NT2/D1 (cell line): ENCODE results near the gene SURF1.
"Not testable (repeated sequence)": the region's sequence is repeated elsewhere in the genome, so short reads cannot be mapped to it uniquely, and the experiment has no call there.

Source experiments
- DNase-seq: peaks from one replicate; pipeline ENCODE4 v3.0.0-alpha.2; 2011; ENCODE audit warnings: low read depth, low spot score
- H3K27me3 ChIP-seq: 2 replicates; pipeline ENCODE4 v1.6.0; 2011; ENCODE audit warnings: mild to moderate bottlenecking; ENCODE audit not compliant: insufficient read length, insufficient read depth
- H3K36me3 ChIP-seq: 2 replicates; pipeline ENCODE4 v1.6.1; 2011; ENCODE audit warnings: mild to moderate bottlenecking, low read length, mixed read lengths; ENCODE audit not compliant: insufficient read depth, insufficient read length
- H3K4me1 ChIP-seq: 2 replicates; pipeline ENCODE4 v1.5.1; 2011; ENCODE audit not compliant: insufficient read depth, insufficient read length
- H3K4me3 ChIP-seq: 2 replicates; pipeline ENCODE4 v1.5.1; 2011; ENCODE audit warnings: low read depth; ENCODE audit not compliant: insufficient read length
- H3K9ac ChIP-seq: 2 replicates; pipeline ENCODE4 v1.6.0; 2011; ENCODE audit warnings: low read depth; ENCODE audit not compliant: insufficient read length
- H3K9me3 ChIP-seq: 2 replicates; pipeline ENCODE4 v1.5.1; 2011; ENCODE audit warnings: mild to moderate bottlenecking, low read length; ENCODE audit not compliant: insufficient read depth
- SUZ12 ChIP-seq: IDR thresholded peaks from 2 replicates; pipeline ENCODE4 v1.6.1; 2011; ENCODE audit not compliant: insufficient read length, insufficient read depth; ENCODE audit errors: extremely low read depth
- YY1 ChIP-seq: IDR thresholded peaks from 2 replicates; pipeline ENCODE4 v1.6.1; 2011; ENCODE audit not compliant: insufficient read length, insufficient read depth
- ZNF274 ChIP-seq: IDR thresholded peaks from 2 replicates; pipeline ENCODE4 v1.6.1; 2011; ENCODE audit warnings: mild to moderate bottlenecking, low read depth, low read length

The SURF1 gene

DNA sequence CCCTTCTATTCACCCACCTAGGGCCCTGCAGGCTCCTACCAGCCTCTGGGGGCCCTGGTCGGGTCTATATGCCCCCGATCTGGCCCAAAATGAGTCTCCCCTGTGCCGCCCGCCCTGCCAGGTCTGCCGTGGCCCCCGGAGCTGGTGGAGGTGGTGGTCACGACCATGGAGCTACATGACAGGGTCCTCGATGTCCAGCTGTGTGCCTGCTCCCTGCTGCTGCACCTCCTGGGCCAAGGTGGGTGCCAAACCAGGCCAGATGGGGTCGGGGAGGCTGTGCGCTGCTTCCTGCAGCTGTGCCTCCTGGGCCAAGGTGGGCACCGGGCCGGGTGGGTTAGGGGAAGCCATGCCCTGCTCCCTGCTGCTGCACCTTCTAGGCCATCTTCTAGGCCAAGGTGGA, 44.0 kb upstream of the SURF1 start:
- no peaks in the 10 kb centered on the region for H3K27me3 ChIP-seq
- TF ChIP-seq SUZ12 (no peak), ZNF274 (no peak), YY1 (no peak)
- no peak for DNase-seq
- H3K4me3 ChIP-seq, result no peak overlapping the region
- no peaks in the 10 kb centered on the region for H3K9me3 ChIP-seq
- H3K4me1 ChIP-seq, result no peaks in the 10 kb centered on the region
- no peak overlapping the region for H3K9ac ChIP-seq
- H3K36me3 ChIP-seq, result peaks cover 49% of the 10 kb centered on the region

DNA sequence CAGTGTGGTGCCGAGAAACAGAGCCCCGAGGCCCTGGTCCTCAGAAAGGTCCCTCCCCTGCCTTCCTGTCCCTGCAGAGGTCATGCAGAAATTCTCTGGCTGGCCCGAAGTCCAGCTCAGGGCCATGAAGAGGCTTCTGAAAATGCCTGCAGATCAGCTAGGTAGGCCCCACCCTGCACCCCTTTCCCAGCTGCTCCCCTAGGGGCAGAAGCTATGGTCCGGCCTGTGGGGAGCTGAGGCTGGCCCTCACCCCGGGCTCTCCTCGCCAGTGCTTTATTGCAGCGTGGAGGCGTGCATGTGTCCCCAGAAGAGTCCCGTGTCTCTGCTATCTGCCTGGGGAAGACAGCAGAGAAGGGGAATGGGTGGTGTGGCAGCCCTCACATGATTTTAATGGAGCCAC, 41.6 kb upstream of the SURF1 start:
- TF ChIP-seq YY1 (no peak), ZNF274 (no peak), SUZ12 (no peak)
- Histone ChIP-seq H3K4me1 (peaks cover 4% of the 10 kb centered on the region), H3K9ac (no peak overlapping the region), H3K9me3 (no peaks in the 10 kb centered on the region), H3K36me3 (peaks cover 25% of the 10 kb centered on the region), H3K4me3 (no peak overlapping the region), H3K27me3 (no peaks in the 10 kb centered on the region)
- DNase-seq, result no peak

- no peak for DNase-seq
- Histone ChIP-seq H3K9ac (no peak overlapping the region), H3K9me3 (no peaks in the 10 kb centered on the region), H3K27me3 (no peaks in the 10 kb centered on the region), H3K4me1 (peaks cover 4% of the 10 kb centered on the region), H3K36me3 (peaks cover 20% of the 10 kb centered on the region), H3K4me3 (no peak overlapping the region)
- TF ChIP-seq SUZ12 (no peak), ZNF274 (no peak), YY1 (no peak)
Measured at GRCh38 chr9:133397370-133397769, 41.1 kb upstream of the SURF1 start.

DNA sequence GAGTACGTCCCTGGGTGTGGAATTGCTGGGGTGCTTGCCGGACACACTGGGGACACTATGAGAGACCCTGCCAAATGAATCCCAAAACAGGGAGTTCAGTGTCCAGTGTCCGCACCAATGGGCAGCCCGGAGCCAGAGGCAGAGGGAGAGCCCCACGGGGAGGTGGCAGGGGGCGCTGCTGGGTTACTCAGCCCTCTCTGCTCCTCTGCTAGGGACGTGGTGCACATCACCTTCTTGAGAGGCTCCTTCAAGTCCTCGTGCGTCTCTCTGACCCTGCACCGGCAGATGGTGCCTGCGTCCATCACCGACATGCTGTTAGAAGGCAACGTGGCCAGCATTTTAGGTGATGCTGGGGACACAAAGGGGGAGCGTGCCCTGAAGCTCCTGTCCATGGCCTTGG, 40.7 kb upstream of the SURF1 start:
- Histone ChIP-seq H3K36me3 (peaks cover 16% of the 10 kb centered on the region), H3K4me3 (no peak overlapping the region), H3K9me3 (no peaks in the 10 kb centered on the region), H3K4me1 (peaks cover 4% of the 10 kb centered on the region), H3K9ac (no peak overlapping the region), H3K27me3 (no peaks in the 10 kb centered on the region)
- peak; percentile 23 for DNase-seq
- TF ChIP-seq YY1 (no peak), ZNF274 (no peak), SUZ12 (no peak)

DNA sequence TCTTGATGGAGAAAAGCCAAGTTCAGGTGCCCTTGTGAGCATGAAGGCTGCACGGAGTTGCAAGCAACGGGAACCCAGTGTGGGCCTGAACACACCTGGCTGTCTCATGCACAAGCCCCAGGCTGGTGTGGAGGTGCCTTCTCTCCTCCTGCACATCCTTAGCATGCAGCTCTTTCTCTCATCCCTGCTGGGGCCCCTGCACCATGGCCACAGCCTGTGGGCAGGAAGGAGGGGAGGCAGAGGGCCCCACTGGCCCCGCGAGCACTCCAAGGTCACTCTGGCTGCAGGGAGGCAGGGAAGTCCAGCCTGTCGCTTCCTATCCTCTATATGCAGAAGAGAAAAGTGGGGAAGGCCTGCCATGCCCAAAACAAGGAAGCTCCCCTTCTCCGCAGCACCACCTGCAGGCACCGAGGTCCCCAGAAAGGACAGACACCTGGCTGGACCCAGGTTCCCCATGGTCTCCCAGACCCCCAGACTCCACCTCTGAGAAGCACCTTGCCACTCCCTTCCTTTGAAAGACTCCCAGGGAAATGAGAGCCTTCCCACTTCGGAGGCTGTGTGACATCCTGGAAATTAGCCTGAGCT, 38.5 kb upstream of the SURF1 start:
- TF ChIP-seq SUZ12 (no peak), YY1 (no peak), ZNF274 (no peak)
- no peaks in the 10 kb centered on the region for H3K27me3 ChIP-seq
- no peak overlapping the region for H3K9ac ChIP-seq
- H3K36me3 ChIP-seq, result no peaks in the 10 kb centered on the region
- no peak for DNase-seq
- H3K9me3 ChIP-seq, result peaks cover 8% of the 10 kb centered on the region; the same call in 1 of the 2 replicates
- no peak overlapping the region for H3K4me3 ChIP-seq
- peaks cover 4% of the 10 kb centered on the region for H3K4me1 ChIP-seq

GRCh38 chr9:133393399-133393798, 37.1 kb upstream of the SURF1 start:
- H3K9ac ChIP-seq, result no peak overlapping the region
- no peak for DNase-seq
- H3K4me3 ChIP-seq, result no peak overlapping the region
- TF ChIP-seq SUZ12 (no peak), ZNF274 (no peak), YY1 (no peak)
- H3K4me1 ChIP-seq, result peaks cover 4% of the 10 kb centered on the region
- H3K36me3 ChIP-seq, result no peaks in the 10 kb centered on the region
- H3K27me3 ChIP-seq, result no peaks in the 10 kb centered on the region
- H3K9me3 ChIP-seq, result peaks cover 8% of the 10 kb centered on the region; the same call in 1 of the 2 replicates

- H3K4me1 ChIP-seq, DNase-seq, H3K9me3 ChIP-seq, H3K36me3 ChIP-seq, H3K4me3 ChIP-seq, H3K27me3 ChIP-seq, H3K9ac ChIP-seq: not testable (repeated sequence)
Measured at GRCh38 chr9:133392308-133392707, 36.0 kb upstream of the SURF1 start.

DNA sequence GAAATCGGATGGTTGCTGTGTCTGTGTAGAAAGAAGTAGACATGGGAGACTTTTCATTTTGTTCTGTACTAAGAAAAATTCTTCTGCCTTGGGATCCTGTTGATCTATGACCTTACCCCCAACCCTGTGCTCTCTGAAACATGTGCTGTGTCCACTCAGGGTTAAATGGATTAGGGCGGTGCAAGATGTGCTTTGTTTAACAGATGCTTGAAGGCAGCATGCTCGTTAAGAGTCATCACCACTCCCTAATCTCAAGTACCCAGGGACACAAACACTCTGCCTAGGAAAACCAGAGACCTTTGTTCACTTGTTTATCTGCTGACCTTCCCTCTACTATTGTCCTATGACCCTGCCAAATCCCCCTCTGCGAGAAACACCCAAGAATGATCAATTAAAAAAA, 35.2 kb upstream of the SURF1 start:
- not testable (repeated sequence) for H3K9ac ChIP-seq, H3K4me1 ChIP-seq, H3K36me3 ChIP-seq, DNase-seq, H3K9me3 ChIP-seq, H3K27me3 ChIP-seq, H3K4me3 ChIP-seq
